Upper lobe of left lung (tissue), 4 donors: Measurements from ENCODE around the gene GPR137B.

Source experiments
- POLR2A ChIP-seq, 4 donors: fragments of 450-650 bp; IDR thresholded peaks; one replicate each; pipeline ENCODE4 v1.5.1; 2016 to 2017; ENCODE audit warnings: antibody characterized with exemption in 4 of 4, mild to moderate bottlenecking in 2 of 4
- POLR2AphosphoS5 ChIP-seq, 2 donors: sonication (generic); formaldehyde crosslinking; IDR thresholded peaks; one replicate each; pipeline ENCODE4 v1.5.1; 2017; ENCODE audit warnings: antibody characterized with exemption in 2 of 2
- TF ChIP-seq, protein P1 (sequence below), 6 experiments: fragments of 450-650 bp in 4 of 6; fragments of 200-600 bp in 2 of 6; sonication (generic) in 2 of 6; IDR thresholded peaks; one replicate each; pipeline ENCODE4 v1.5.1; 2016 to 2019; ENCODE audit warnings: antibody characterized with exemption in 6 of 6

DNA sequence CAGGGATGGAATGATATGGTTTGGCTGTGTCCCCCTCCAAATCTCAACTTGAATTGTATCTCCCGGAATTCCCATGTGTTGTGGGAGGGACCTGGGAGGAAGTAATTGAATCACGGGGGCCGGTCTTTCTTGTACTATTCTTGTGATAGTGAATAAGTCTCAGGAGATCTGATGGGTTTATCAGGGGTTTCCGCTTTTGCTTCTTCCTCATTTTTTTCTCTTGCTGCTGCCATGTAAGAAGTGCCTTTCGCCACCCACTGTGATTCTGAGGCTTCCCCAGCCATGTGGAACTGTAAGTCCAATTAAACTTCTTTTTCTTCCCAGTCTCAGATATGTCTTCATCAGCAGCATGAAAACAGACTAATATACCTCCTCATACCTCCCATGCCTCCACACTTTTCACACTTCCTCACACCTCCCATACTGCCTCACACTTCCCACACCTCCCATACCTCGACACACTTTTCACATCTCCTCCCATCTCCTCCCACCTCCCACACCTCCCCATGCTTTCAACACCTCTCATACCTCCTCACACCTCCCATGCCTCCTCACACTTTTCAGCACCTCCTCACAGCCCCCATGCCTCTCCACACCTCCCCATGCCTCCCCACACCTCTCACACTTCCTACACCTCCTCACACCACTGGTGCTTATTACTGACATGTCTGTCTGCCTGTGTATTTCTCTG is 21.3 kb downstream of the GPR137B start:
- TF ChIP-seq, protein P1, sequence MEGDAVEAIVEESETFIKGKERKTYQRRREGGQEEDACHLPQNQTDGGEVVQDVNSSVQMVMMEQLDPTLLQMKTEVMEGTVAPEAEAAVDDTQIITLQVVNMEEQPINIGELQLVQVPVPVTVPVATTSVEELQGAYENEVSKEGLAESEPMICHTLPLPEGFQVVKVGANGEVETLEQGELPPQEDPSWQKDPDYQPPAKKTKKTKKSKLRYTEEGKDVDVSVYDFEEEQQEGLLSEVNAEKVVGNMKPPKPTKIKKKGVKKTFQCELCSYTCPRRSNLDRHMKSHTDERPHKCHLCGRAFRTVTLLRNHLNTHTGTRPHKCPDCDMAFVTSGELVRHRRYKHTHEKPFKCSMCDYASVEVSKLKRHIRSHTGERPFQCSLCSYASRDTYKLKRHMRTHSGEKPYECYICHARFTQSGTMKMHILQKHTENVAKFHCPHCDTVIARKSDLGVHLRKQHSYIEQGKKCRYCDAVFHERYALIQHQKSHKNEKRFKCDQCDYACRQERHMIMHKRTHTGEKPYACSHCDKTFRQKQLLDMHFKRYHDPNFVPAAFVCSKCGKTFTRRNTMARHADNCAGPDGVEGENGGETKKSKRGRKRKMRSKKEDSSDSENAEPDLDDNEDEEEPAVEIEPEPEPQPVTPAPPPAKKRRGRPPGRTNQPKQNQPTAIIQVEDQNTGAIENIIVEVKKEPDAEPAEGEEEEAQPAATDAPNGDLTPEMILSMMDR (IDR thresholded peaks at IDR 0.05) = no peak
- no peak for TF ChIP-seq POLR2A (IDR thresholded peaks at IDR 0.05)
- TF ChIP-seq POLR2AphosphoS5 (IDR thresholded peaks at IDR 0.05) = no peak
